HepG2 (cell line): ENCODE measurements around the gene SNUPN. TPM values are rescaled to one million over a fixed set of nuclear protein-coding genes. Genes with fewer than 3 reads are reported as not detected.

Source experiments
- CBX2 ChIP-seq, 2 experiments: fragments of 200-600 bp in 1 of 2; sonication (generic); formaldehyde crosslinking in 1 of 2; IDR thresholded peaks; 2 replicates each; pipeline versions ENCODE4 v1.7.0 to v1.8.1; 2018 to 2022; ENCODE audit warnings: low read depth in 2 of 2, low read length in 1 of 2, mild to moderate bottlenecking in 1 of 2, missing genetic modification reagents in 1 of 2
- FOXO1 ChIP-seq: sonication (generic); formaldehyde crosslinking; IDR thresholded peaks from 2 replicates; pipeline ENCODE4 v1.4.0; 2020; ENCODE audit warnings: missing genetic modification reagents
- NFRKB ChIP-seq: fragments of 450-650 bp; IDR thresholded peaks from 2 replicates; pipeline ENCODE4 v1.6.1; 2017
- NFYB ChIP-seq: sonication (generic); formaldehyde crosslinking; IDR thresholded peaks from 2 replicates; pipeline ENCODE4 v1.4.0; 2020; ENCODE audit warnings: missing genetic modification reagents
- NR1H2 ChIP-seq: sonication (generic); formaldehyde crosslinking; IDR thresholded peaks from 2 replicates; pipeline ENCODE4 v1.8.1; 2022; ENCODE audit warnings: low read depth, missing genetic modification reagents, borderline replicate concordance
- SKIL ChIP-seq: sonication (generic); formaldehyde crosslinking; IDR thresholded peaks from 2 replicates; pipeline ENCODE4 v1.8.0; 2022; ENCODE audit warnings: missing genetic modification reagents, mild to moderate bottlenecking, moderate library complexity, borderline replicate concordance
- SMARCC2 ChIP-seq: fragments of 450-650 bp; IDR thresholded peaks from 2 replicates; pipeline ENCODE4 v1.6.1; 2017; ENCODE audit warnings: antibody characterized with exemption, mild to moderate bottlenecking
- TCF12 ChIP-seq, 2 experiments: fragments of 450-650 bp in 1 of 2; sonication (generic) in 1 of 2; formaldehyde crosslinking in 1 of 2; IDR thresholded peaks; 2 replicates each; pipeline versions ENCODE4 v1.6.1 to v1.8.0; 2017 to 2022; ENCODE audit warnings: antibody characterized with exemption in 1 of 2, mild to moderate bottlenecking in 1 of 2, missing genetic modification reagents in 1 of 2, moderate library complexity in 1 of 2
- XBP1 ChIP-seq: sonication (generic); formaldehyde crosslinking; IDR thresholded peaks from 2 replicates; pipeline ENCODE4 v1.5.0; 2020; ENCODE audit warnings: missing genetic modification reagents
- ZBTB21 ChIP-seq: sonication (generic); formaldehyde crosslinking; IDR thresholded peaks from 2 replicates; pipeline ENCODE4 v1.4.0; 2020; ENCODE audit warnings: missing genetic modification reagents
- ZHX2 ChIP-seq, 2 experiments: sonication (generic) in 1 of 2; formaldehyde crosslinking in 1 of 2; IDR thresholded peaks; 2 replicates each; pipeline versions ENCODE4 v1.6.1 to v1.9.0; 2014 to 2022; ENCODE audit warnings: antibody characterized with exemption in 1 of 2, borderline replicate concordance in 1 of 2, inconsistent platforms in 1 of 2, low read depth in 1 of 2, missing genetic modification reagents in 1 of 2
- ZNF101 ChIP-seq: sonication (generic); formaldehyde crosslinking; IDR thresholded peaks from 2 replicates; pipeline ENCODE4 v1.4.0; 2020; ENCODE audit warnings: mild to moderate bottlenecking, low read depth, missing genetic modification reagents, borderline replicate concordance
- ZNF225 ChIP-seq: sonication (generic); formaldehyde crosslinking; IDR thresholded peaks from 2 replicates; pipeline ENCODE4 v1.4.0; 2020; ENCODE audit warnings: mild to moderate bottlenecking, missing genetic modification reagents
- ZNF253 ChIP-seq: sonication (generic); formaldehyde crosslinking; IDR thresholded peaks from 2 replicates; pipeline ENCODE4 v1.8.0; 2022; ENCODE audit warnings: mild to moderate bottlenecking, missing genetic modification reagents, borderline replicate concordance
- ZNF564 ChIP-seq: sonication (generic); formaldehyde crosslinking; IDR thresholded peaks from 2 replicates; pipeline ENCODE4 v1.8.1; 2023; ENCODE audit warnings: mild to moderate bottlenecking, missing genetic modification reagents
- ZNF816 ChIP-seq: sonication (generic); formaldehyde crosslinking; IDR thresholded peaks from 2 replicates; pipeline ENCODE4 v1.8.0; 2022; ENCODE audit warnings: missing genetic modification reagents, mild to moderate bottlenecking, borderline replicate concordance
- polyA plus RNA-seq, 8 experiments: library from polyadenylated mRNA; depleted of rRNA in 3 of 8; stranded (reverse) in 7 of 8; unstranded in 1 of 8; fragments of >200 nt; fragmentation: Illumina TruSeq in 4 of 8; extraction: Trizol in 4 of 8; gene quantifications; 2 replicates each; pipeline versions ENCODE4 v1.2.1 to v1.2.3, GENCODE V29; 2011 to 2016; ENCODE audit warnings: low read depth in 4 of 8, missing spikeins in 1 of 8, mixed read lengths in 1 of 8; ENCODE audit not compliant: insufficient read depth in 1 of 8
- total RNA-seq, 5 experiments: library from RNA; depleted of rRNA; stranded (reverse); fragments of >200 nt; fragmentation: Illumina TruSeq; extraction: Trizol; gene quantifications; 2 replicates each; pipeline ENCODE4 v1.2.3, GENCODE V29; 2016; ENCODE audit warnings: low read depth in 1 of 5
- TF ChIP-seq, protein P1 (sequence below): fragments of 450-650 bp; IDR thresholded peaks from 2 replicates; pipeline ENCODE4 v1.6.1; 2017; ENCODE audit warnings: mild to moderate bottlenecking

SNUPN gene
- total and polyA plus RNA-seq, 2 of the 13 experiments (the other 11 are each of a cell fraction or from before 2014, with no cell fraction given): 9.0 to 16.4 TPM

GRCh38 chr15:75647370-75648155, 22.0 kb upstream of the SNUPN start, which contains the start of gene SNX33 (continued):
- TF ChIP-seq, protein P1, sequence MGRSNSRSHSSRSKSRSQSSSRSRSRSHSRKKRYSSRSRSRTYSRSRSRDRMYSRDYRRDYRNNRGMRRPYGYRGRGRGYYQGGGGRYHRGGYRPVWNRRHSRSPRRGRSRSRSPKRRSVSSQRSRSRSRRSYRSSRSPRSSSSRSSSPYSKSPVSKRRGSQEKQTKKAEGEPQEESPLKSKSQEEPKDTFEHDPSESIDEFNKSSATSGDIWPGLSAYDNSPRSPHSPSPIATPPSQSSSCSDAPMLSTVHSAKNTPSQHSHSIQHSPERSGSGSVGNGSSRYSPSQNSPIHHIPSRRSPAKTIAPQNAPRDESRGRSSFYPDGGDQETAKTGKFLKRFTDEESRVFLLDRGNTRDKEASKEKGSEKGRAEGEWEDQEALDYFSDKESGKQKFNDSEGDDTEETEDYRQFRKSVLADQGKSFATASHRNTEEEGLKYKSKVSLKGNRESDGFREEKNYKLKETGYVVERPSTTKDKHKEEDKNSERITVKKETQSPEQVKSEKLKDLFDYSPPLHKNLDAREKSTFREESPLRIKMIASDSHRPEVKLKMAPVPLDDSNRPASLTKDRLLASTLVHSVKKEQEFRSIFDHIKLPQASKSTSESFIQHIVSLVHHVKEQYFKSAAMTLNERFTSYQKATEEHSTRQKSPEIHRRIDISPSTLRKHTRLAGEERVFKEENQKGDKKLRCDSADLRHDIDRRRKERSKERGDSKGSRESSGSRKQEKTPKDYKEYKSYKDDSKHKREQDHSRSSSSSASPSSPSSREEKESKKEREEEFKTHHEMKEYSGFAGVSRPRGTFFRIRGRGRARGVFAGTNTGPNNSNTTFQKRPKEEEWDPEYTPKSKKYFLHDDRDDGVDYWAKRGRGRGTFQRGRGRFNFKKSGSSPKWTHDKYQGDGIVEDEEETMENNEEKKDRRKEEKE: no peak
- TF ChIP-seq ZHX2 (IDR thresholded peaks at IDR 0.05; ENCODE audit: low read depth): no peak
- TF ChIP-seq ZHX2 (CRISPR knock-in tag; IDR thresholded peaks at IDR 0.05; ENCODE audit: borderline replicate concordance): no peak
- TF ChIP-seq NFRKB: no peak
- peak; percentile 57; the same call in 1 of the 2 replicates for TF ChIP-seq FOXO1
- TF ChIP-seq ZNF225: no peak
- TF ChIP-seq TCF12 (IDR thresholded peaks at IDR 0.05): no peak
- TF ChIP-seq TCF12 (CRISPR knock-in tag; IDR thresholded peaks at IDR 0.05): no peak
- no peak for TF ChIP-seq NFYB (CRISPR knock-in tag)
- TF ChIP-seq ZBTB21 (CRISPR knock-in tag): peak; percentile 57
- 0 out of 2 replicates have a peak, but pooled peaks have one; percentile 15 for TF ChIP-seq ZNF816
- no peak for TF ChIP-seq CBX2 (IDR thresholded peaks at IDR 0.05; ENCODE audit: low read depth, low read length)
- no peak for TF ChIP-seq CBX2 (CRISPR knock-in tag; IDR thresholded peaks at IDR 0.05; ENCODE audit: low read depth)
- TF ChIP-seq SMARCC2: no peak
- no peak for TF ChIP-seq XBP1 (CRISPR knock-in tag)
- TF ChIP-seq SKIL (CRISPR knock-in tag): peak; percentile 45; the same call in 1 of the 2 replicates
- peak; percentile 52; the same call in 1 of the 2 replicates for TF ChIP-seq ZNF564
- TF ChIP-seq ZNF101: no peak
- TF ChIP-seq ZNF253: 0 out of 2 replicates have a peak, but pooled peaks have one; percentile 53
- TF ChIP-seq NR1H2 (CRISPR knock-in tag): no peak
